HepG2 (cell line): ENCODE measurements around the gene GRM4.

ENCODE experiments used
- CERS6 ChIP-seq: sonication (generic); formaldehyde crosslinking; IDR thresholded peaks from 2 replicates; pipeline ENCODE4 v1.5.0; 2020; ENCODE audit warnings: missing genetic modification reagents
- HMG20B ChIP-seq: conservative IDR thresholded peaks from 2 replicates; pipeline ENCODE4 v1.6.1; 2016; ENCODE audit warnings: missing genetic modification reagents, missing compliant biosample characterization
- TBL1XR1 ChIP-seq: fragments of 150-350 bp; IDR thresholded peaks from 2 replicates; pipeline ENCODE4 v1.6.1; 2014; ENCODE audit warnings: borderline replicate concordance, low read length; ENCODE audit not compliant: partially characterized antibody
- ZFP1 ChIP-seq: IDR thresholded peaks from 2 replicates; pipeline ENCODE4 v1.6.1; 2016
- ZNF274 ChIP-seq: sonication (generic); formaldehyde crosslinking; IDR thresholded peaks from 2 replicates; pipeline ENCODE4 v1.5.1; 2020; ENCODE audit warnings: mild to moderate bottlenecking, missing genetic modification reagents

GRCh38 chr6:34062815-34063214 lies 83.1 kb downstream of the GRM4 start:
- no peak for TF ChIP-seq CERS6 (CRISPR knock-in tag)
- TF ChIP-seq TBL1XR1, result no peak
- no peak for TF ChIP-seq HMG20B (CRISPR knock-in tag)
- TF ChIP-seq ZFP1, result no peak
- TF ChIP-seq ZNF274 (CRISPR knock-in tag), result no peak
